Sciatic nerve (tissue), 2 donors: ENCODE measurements around the gene CGRRF1. TPM values are rescaled to one million over a fixed set of nuclear protein-coding genes. Genes with fewer than 3 reads are reported as not detected.

Source experiments
- ATAC-seq: fragments of 200-7000 bp; cut with Tn5 transposase; one replicate; pipeline ENCODE4 v1.9.1; 2020; ENCODE audit warnings: mild to moderate bottlenecking, moderate library complexity
- DNase-seq: peaks from one replicate; pipeline ENCODE4 v3.0.0-alpha.2; 2020; ENCODE audit warnings: low spot score
- intact Hi-C: fragments of 100-400 bp; cut with DNase I; formaldehyde crosslinking; loops from one replicate; pipeline ENCODE4 v1.14.2; 2022
- total RNA-seq: library from RNA; stranded (reverse); fragmentation: NEBNext Ultra II Directional; extraction: Animal tissue kit (Norgen Biotek cat#: 25700); gene quantifications from one replicate; pipeline ENCODE4 v1.2.1, GENCODE V29; 2021
- donor health status: DM: no; HTN: no; CAD: no.
- donor health status: DM: no; HTN: no; CAD: no.

CGRRF1 gene
- total RNA-seq, 1 donor from 2014 or later = 31.9 TPM

DNA sequence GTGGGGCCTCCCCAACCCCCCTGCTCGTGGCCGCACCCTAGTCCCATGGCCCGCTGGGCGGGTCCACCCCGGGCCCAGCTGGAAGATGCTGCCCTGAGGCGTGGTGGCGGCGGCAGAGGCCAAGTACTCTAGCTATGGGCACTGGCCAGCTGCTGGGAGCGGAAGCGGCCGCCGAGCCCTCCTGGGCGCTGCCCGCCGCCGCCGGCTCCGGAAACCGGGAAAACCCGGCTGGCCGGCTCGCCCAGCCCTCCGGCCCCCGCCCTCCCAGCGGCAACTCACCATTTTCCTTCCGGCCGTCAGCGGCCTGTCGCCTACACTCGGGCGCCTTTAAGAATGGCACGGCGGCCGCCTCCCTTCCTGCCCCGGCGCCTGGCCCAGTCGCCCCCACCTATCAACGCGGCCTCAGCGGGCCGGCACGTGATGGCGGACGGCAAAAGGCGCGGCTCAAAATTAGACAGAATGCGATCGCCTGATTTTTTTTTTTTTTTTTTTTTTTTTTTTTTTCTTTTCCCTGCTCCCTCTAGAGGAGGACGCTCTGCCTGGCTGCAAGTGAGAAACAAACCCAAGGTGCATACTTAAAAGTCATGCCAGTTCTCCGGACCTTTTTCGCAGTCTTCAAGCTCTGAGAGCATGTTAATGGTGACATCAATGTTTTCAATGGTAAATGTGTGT, 20.9 kb upstream of the CGRRF1 start, which contains the start of gene GMFB:
Gene GMFB (minus strand): TSS at position 335 of the 672 bp plus-strand sequence. CDS start 53 bp downstream, at position 282.
- peak; percentile 98 for ATAC-seq
- intact Hi-C loops = no loop called here
- DNase-seq = peak; percentile 94

DNA sequence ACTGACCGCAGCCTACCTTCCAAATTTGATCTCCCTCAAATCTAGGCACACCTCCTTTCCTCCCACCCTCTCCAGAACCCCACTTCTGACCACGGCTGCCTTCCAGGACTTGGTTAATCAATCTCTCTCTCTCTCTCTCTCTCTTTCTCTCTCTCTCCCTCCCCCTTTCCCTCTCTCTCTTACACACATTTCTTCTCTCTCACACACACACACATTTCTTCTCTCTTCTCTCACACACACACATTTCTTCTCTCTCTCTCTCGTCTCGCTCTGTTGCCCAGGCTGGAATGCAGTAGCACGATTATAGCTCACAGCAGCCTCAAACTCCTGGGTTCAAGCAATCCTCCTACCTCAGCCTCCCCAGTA, 20.4 kb upstream of the CGRRF1 start:
- intact Hi-C loops = no loop called here
- no peak for DNase-seq
- ATAC-seq = no peak

DNA sequence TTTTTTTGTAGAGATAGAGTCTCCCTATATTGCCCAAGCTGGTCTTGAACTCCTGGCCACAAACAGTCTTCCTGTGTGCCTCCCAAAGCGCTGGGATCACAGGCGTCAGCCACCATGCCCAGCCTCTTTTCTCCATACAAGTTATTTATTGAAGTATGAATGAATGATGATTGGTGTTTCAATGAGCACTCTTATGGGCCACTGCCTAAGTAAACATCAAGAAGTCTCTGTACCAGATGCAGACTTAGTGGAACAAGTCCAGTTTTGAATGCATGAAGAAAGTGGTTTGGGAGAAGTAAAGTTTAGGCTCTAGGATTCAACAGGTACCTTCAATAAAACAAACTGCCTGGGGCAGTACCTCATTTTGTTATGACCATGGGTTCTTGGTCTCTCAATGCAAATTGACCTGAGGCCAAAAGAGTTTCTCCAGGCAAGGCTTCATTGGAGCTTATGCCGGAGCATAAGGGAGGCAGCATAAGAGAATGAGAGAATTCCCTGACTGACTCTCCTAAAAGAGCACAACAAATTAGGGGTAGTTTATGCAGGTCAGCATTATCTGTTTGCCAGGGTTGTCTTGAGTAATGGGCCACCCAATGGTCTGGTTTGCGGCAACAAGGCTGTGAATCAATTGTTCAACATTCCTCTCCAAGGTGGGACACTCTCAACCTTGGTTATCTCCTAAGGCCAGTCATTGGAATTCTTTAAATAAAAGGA, 19.8 kb upstream of the CGRRF1 start:
- DNase-seq (no peak), ATAC-seq (no peak)
- intact Hi-C loops = no loop called here

DNA sequence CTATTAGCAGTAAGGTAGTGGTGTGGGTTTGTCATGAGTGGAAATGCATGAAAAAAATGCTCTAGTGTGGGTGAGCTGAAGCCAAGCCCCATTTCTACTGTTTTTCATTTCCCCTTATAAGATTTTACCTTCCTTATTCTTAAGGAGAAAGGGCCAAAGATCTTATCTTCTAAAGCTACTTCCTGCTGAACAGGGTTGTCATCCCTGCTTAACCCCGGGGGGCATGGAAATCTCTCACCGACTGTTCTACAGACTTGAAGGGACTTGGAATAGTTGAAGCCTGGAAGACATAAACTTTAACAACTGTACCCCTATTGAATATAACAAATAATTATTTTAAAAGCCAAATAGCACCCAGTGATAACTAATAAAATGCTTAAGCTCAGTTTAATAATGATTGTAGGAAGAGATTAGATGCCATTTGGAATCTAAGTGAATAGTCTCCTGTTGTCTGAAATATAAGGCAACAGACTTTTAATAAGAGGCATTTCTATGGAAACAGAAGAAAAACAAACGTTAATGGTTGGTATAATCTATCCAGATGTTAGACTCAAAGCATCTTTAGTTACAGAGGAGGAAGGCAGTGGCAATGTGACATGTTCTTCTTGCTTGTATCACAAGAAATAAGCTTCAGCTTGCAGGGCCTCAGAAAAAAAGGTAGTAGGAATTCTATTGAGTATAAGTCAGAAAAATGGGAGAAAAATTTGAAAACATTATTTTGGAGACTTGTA, 19.1 kb upstream of the CGRRF1 start:
- intact Hi-C loops = no loop called here
- no peak for ATAC-seq
- DNase-seq = no peak

DNA sequence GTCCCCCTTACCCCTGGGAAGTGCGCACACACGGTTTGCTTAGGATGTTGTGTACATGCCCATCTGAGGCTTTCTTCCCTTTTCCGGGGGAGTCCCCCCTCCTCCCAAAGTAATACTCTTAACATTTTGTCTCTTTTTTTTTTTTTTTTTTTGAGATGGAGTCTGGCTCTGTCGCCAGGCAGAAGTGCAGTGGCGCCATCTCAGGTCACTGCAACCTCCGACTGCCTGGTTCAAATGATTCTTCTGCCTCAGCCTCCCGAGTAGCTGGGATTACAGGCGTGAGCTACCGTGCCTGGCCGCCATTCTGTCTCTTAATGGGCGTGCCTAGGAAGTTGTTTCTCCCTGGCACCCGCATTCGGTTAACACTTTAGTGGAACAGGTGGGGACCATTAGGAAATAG, 16.4 kb upstream of the CGRRF1 start:
- DNase-seq = no peak
- no peak for ATAC-seq
- intact Hi-C loops = no loop called here

DNA sequence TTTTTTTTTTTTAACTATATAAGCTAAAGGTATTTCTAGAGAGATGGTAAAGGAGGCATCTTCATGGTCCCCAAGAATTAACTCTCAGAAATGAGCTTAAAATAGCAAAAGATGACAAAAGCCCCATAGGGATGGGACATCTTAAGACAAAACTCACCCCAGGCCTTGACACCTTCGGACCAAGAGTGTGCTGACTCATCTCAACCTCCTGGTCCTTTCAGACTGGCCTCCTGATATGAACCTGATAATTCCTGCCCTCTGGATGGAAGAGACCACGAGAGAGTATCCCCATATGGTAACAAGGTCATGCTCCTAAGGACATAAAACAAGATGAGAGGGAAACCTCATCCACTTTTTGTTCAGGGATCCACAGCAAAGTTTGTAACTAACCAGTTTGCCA, 12.5 kb upstream of the CGRRF1 start:
- ATAC-seq (no peak), DNase-seq (no peak)
- intact Hi-C loops = no loop called here

DNA sequence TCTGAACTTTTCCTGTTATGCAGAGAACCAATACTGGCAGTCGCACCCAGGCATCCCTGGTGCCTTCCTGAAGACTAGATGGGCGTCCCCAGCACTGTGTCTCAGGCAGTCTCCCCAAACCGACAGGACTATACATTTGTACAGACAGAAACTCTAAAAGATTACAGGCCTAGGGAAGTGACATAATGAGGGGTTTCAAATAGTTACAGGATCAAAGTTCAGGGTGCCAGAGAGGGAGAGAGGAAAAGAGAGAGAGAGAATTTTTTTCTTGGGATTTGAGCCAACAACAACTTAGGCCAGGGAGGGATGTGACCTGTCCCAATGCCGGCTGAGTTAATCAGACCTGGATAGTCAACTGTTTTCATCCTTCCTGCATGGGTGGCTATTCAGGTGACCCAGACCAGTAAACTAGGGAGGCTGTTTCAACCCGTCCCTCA, 11.6 kb upstream of the CGRRF1 start:
- DNase-seq = no peak

DNA sequence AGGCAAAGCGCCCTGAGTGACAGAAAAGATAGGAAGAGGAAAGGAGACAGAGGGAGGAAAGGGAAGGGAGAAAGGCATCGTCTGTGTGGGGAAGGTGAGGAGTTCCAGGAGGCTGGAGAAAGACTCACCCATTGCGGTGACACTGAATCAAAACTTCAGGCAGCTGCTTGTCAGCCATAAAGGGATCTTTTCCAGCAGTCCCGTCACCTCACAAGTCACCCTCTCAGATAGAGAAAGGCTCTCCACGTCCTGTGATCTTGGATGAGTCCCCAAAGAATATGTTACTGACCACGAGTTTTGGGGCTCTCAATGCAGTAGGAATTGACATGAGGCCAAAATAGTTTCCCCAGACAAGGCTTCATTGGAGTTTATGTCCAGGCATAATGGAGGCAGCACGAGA, 11.1 kb upstream of the CGRRF1 start:
- intact Hi-C loops = no loop called here
- ATAC-seq = no peak

More for the DNA sequence above, 11.6 kb upstream of the CGRRF1 start:
- ATAC-seq = no peak
- intact Hi-C loops = no loop called here

DNA sequence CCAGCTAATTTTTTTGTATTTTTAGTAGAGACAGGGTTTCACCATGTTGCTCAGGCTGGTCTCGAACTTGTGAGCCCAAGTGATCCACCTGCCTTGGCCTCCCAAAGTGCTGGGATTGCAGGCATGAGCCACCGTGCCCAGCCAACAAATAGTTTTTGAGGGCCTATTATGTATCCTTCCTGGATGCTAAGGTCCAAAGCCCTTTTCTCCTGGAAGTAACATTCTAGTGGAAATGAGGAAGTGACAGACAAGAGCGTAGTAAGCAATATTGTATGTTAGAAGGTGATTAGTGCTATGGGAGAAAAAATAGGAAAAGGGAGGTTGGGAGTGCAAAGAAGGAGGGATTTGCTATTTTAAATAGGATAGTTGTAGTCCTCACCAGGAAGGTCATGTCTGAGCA, 9.0 kb upstream of the CGRRF1 start:
- intact Hi-C loops = no loop called here

More for the DNA sequence above, 11.1 kb upstream of the CGRRF1 start:
- DNase-seq = no peak

DNA sequence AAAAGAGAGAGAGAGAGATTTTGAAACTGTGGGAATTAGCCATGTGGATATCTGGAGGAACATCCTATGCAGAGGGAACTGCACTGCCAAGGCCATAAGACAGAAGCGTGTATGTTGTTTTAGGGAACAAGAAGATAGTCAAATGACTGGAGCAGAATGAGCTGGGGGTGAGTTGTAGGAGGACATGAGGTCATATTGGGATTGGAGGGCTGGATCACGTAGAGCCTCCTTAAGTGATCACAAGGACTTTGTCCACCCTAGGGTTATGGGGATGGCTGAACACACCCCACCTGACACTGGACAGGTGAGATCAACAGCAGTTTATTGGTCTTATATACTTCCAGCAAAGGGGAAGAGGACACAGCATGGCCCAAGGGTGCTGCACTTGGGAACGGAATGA, 8.2 kb upstream of the CGRRF1 start:
- DNase-seq = no peak
- no peak for ATAC-seq
- intact Hi-C loops = no loop called here

More for the DNA sequence above, 9.0 kb upstream of the CGRRF1 start:
- ATAC-seq = no peak
- no peak for DNase-seq

DNA sequence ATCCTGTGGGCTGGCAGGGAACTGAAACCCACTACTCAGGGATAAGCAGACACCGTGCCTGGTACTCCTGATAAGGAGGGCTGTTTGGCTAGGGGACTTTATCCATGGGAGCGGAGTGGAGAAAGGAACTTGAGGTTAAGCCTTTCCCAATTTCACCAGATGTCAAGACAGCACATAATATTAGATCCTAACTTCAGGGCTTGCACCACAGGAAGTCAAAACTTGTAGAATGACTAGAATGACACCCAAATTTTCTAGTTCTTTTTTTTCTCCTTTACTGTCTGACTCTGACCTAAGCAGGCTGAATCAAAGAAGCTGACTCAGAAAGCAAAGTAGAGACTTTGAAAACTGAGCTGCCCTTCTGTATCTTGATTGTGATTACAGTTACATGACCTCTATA, 7.1 kb upstream of the CGRRF1 start:
- ATAC-seq (peak; percentile 37), DNase-seq (no peak)
- intact Hi-C loops = no loop called here

DNA sequence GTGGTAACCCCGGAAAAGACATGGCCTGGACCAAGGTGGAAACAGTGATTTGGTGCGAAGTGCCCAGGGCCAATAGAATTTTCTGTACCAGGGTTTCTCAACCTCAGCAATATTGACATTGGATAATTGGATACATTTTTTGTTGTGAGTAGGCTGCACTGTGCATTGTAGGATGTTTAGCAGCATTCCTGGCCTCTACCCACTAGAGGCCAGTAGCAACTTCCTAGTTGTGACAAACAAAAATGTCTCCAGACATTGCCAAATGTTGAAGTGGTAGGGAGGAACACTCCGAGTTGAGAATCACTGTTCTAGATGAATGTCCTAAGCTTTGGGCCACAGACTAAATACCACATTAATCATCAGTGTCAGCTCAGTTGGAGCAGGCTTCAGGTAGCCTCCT, 6.2 kb upstream of the CGRRF1 start:
- DNase-seq = no peak
- intact Hi-C loops = no loop called here
- ATAC-seq = no peak

DNA sequence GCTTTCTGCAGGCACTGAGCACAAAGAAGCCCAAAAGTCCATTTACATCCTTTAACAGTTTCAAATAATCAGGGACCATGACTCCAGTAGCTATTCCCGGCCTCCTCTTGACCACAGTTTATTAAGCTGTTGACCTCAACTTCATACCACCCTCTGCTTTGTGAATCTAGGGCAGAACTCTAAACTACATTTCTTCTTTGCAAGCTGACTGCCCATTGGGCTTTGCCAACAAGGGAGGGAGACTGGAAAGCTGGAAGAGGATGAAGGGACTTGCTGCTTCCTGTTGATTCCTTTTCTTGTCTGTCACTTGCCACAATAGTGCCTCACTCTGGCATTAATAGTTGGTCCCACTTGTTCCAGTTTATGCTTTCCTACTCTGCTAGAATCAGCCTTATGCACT, 2.7 kb downstream of the CGRRF1 start:
- ATAC-seq (no peak), DNase-seq (no peak)
- intact Hi-C loops = no loop called here

DNA sequence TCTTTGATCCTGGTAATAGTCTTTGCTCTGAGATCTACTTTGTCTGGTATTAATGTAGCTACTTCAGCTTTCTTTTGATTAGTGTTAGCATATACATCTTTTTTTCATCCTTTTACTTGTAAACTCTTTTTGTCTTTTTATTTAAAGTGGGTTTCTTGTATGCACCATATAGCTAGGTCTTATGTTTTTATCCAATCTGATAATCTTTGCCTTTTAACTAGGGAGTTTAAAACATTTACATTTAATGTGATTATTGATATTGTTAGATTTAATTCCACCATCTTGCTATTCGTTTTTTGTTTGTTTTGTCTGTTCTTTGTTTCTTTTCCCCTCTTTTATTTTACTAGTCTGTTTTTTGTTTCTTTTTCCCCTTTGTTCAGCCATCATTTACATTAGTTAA, 6.0 kb downstream of the CGRRF1 start:
- no peak for ATAC-seq
- intact Hi-C loops = no loop called here

DNA sequence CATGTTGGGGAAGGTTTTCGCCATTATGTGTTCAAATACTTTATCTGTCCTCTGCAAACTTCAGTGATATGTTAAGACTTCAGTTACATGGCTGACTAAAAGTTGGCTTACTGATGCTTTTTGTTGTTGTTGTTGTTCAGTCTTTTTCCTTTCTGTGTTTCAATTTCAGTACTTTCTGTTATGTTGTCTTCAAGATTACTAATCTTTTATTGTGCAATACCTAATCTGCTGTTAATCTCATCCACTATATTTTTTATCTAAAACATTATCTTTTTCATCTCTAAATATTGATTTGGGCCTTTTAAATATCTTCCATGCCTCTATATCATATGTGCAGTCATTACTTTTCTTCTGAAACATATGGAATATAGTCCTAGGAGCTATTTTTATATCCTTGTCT, 7.0 kb downstream of the CGRRF1 start:
- DNase-seq = no peak
- ATAC-seq = no peak
- intact Hi-C loops = no loop called here

More for the DNA sequence above, 6.0 kb downstream of the CGRRF1 start:
- DNase-seq = no peak

DNA sequence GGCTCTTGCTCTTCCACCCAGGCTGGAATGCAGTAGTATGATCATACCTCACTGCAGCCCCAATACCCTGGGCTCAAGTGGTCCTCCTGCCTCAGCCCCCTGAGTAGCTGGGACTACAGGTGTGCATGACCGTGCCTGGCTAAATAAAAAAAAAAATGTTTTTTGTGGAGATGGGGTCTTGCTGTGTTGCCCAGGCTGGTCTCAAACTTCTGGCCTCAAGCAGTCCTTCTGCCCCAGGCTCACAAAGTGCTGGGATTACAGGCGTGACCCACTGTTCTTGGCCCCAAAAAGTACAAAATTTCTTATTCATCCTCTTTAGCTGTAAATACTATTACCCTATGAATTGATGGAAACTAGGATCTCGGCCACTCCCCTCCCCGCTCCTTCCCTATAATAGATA, 14.7 kb downstream of the CGRRF1 start:
- intact Hi-C loops = no loop called here
- no peak for DNase-seq
- ATAC-seq = no peak

DNA sequence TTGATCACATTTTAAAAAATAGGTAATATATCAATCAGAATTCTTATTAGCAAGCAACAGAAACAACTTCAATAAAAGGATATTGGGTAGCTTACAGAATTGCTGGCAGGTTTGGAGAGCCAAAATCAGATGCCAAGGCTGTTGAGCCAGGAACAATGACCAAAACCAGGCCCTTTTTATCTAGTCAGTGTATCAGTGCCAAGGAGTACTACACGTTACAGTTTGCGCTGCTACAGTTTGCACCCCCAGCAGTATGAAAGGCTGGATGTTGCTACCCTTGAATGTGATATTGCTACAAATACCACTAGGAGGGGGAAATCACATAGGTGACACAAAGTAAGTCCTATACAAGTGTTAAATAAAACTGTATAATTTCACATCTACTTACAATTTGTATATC, 19.3 kb downstream of the CGRRF1 start:
- ATAC-seq = no peak
- DNase-seq = no peak
- intact Hi-C loops = no loop called here

DNA sequence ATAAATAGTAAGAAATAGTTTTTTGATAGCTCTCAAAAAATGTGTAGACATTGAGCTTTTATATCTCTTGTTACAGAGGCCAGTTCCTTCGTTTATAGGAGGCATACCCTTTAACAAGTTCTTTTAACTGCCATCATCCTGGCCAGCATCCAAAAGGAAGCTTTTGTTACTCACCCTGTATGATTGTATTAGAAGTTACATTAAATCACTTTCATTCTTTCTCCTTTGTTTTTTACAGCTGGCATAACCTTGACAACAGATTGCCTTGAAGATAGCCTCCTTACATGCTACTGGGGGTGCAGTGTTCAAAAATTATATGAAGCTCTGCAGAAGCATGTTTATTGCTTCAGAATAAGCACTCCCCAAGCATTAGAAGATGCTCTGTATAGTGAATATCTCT, 20.1 kb downstream of the CGRRF1 start:
- intact Hi-C loops = no loop called here
- no peak for DNase-seq
- no peak for ATAC-seq

DNA sequence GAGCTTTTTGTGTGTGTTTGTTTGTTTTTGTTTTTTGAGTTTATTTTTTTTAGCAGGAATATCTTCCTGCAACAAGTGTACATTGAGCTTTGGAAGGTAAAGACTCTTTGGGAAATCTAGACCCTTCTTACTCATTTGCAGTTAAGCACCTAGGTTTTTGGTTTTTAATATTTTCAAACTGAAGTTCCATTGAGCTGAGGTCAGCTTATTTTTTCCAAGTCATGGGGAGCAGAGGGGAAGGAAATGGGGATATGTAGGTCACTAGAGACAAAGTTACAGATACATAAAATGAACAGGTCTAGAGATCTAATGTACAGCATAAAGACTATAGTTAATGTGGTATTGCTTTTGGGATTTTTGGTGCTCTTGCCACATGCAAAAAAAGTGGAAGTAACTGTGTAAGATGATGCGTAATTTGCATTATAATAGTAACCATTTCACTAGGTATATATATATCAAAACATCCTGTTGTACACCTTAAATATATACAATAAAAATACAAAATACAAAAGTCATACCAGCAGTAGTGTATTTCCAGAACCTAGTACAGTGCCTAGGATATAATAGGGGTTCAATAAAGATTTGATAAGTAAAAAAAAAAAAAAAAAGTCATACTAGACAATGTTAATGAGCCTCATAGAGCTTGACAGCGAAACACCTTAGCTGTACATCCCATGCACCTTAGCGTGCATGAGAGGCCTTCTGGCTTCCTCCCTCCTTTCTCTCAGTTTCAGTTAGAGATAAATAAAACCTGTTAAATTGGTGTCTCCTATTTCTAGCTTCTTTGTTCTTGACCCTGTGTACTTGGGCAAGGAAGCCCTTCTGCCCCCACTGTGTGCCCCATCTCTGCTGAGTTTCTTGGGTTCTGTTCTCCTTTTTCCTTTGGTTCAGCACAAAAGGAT, 22.7 kb downstream of the CGRRF1 start:
- no peak for ATAC-seq
- intact Hi-C loops = no loop called here
- no peak for DNase-seq
